Suprapubic skin (tissue), 4 donors: ENCODE measurements around the gene ETV1.

Experiments
- CTCF ChIP-seq, 2 donors: fragments of 200-600 bp in 1 of 2; fragments of 450-650 bp in 1 of 2; sonication (generic) in 1 of 2; IDR thresholded peaks; one replicate each; pipeline ENCODE4 v1.5.1; 2016 to 2019; ENCODE audit warnings: antibody characterized with exemption in 2 of 2, mild to moderate bottlenecking in 1 of 2, moderate library complexity in 1 of 2
- EP300 ChIP-seq: sonication (generic); formaldehyde crosslinking; IDR thresholded peaks from one replicate; pipeline ENCODE4 v1.6.1; 2017; ENCODE audit warnings: antibody characterized with exemption
- POLR2A ChIP-seq, 2 donors: fragments of 450-650 bp; IDR thresholded peaks; one replicate each; pipeline ENCODE4 v1.6.1; 2017; ENCODE audit warnings: antibody characterized with exemption in 2 of 2, mild to moderate bottlenecking in 2 of 2, moderate library complexity in 2 of 2
- POLR2AphosphoS5 ChIP-seq, 3 donors: sonication (generic); formaldehyde crosslinking; IDR thresholded peaks; one replicate each; pipeline ENCODE4 v1.6.1; 2017; ENCODE audit warnings: antibody characterized with exemption in 3 of 3

- TF ChIP-seq CTCF (IDR thresholded peaks at IDR 0.05) (no peak), POLR2A (IDR thresholded peaks at IDR 0.05) (no peak), POLR2AphosphoS5 (IDR thresholded peaks at IDR 0.05) (no peak), EP300 (no peak)
Measured at GRCh38 chr7:13850185-13850752, 139.2 kb downstream of the ETV1 start.
